ENCODE measurements around the gene NRIP1.

- TF ChIP-seq CTCF (IDR thresholded peaks at IDR 0.05) (no peak), EZH2 (IDR thresholded peaks at IDR 0.05) (no peak)
These were observed 111.9 kb downstream of the NRIP1 start for GRCh38 chr21:14952916-14953315.
